NCI-H2107 treated with DMSO at 0.1 percent for 48 hours (cell line): ENCODE results near the gene SUGCT.

Experiments
- DNase-seq: peaks from one replicate; lab custom pipeline; 2025; ENCODE audit not compliant: unreplicated experiment; lab: John Stamatoyannopoulos, UW

Gene SUGCT

GRCh38 chr7:40316176-40316575 lies 181.4 kb downstream of the SUGCT start:
- DNase-seq, result no peak

DNA sequence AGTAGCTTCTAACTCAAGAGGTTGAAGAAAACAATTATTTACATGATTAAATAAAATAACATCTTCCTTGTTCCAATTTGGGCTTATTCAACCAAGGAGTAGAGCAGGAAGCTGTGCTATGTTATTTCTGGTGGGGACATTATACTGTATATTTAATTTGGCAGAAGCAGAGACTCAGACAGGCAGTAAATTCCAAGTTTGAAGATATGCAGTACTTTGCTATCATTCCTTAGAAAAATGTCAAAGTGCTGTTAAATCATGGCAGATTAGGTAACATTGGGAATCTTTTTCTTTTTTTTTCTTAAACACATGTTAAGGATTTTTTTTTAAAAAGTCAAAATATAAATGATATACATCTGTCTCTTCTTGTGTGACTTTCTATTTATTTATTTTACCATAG lies 190.1 kb downstream of the SUGCT start:
- no peak for DNase-seq

GRCh38 chr7:40327113-40327512 lies 192.3 kb downstream of the SUGCT start:
- no peak for DNase-seq

DNA sequence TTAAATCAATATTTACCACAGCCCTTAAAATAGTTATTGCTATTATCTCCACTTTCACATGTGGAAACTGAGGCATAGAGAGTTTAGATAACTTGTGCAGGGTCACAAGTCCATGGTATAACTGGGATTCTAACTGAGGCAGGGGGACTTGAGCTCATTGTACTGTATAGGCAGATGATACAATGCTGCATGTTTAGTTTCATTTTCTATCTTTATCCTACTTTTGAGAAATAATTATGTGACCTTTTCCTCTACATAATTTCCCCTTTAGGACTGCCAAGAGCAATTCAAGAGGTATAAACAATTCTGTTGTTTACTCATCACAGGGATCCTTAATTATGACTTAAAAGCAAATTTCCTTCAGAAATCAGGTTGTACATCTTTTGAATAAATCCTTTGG lies 193.1 kb downstream of the SUGCT start:
- DNase-seq, result no peak

- DNase-seq, result peak; percentile 36
Observed at GRCh38 chr7:40329601-40330153, 194.9 kb downstream of the SUGCT start.

GRCh38 chr7:40330408-40330807 lies 195.6 kb downstream of the SUGCT start:
- DNase-seq, result no peak

GRCh38 chr7:40331915-40332314 lies 197.1 kb downstream of the SUGCT start:
- DNase-seq, result no peak

DNA sequence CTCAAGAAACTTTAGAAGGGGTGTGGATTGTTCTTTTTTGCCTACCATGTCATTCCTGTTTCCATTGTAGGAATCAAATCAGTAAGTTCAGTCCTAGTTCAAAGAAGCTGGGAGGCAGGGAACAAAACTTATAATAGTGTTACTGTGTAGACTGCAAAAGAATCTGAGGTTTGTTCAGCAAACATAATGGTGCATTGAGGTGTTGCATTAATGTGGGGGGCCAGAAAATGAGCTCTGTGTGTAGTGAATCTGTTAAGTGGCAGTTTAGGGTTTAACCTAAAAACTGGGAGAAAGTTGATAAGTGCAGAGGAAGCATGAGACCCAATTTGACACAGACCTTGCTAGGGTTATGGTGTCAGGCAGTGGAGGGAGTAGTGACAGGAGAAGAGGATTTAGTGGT lies 197.7 kb downstream of the SUGCT start:
- DNase-seq, result no peak

- DNase-seq, result no peak
Observed at GRCh38 chr7:40341836-40342235, 207.0 kb downstream of the SUGCT start.

DNA sequence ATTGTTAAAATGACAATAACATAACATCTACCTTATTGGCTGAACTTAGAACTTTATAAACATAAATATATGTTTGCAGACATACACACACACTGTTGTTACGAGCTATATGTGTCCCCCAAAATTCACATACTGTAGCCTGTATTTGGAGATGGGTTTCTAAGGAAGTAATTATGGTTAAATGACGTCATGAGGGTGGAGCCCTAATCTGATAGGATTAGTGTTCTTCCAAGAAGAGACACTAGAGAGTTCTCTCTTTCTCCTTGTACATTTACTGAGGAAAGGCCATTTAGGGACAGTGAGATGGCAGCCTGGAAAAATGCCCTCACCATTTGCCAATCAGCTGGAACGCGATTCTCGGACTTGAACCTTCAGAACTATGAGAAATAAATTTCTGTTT lies 211.7 kb downstream of the SUGCT start:
- no peak for DNase-seq

DNA sequence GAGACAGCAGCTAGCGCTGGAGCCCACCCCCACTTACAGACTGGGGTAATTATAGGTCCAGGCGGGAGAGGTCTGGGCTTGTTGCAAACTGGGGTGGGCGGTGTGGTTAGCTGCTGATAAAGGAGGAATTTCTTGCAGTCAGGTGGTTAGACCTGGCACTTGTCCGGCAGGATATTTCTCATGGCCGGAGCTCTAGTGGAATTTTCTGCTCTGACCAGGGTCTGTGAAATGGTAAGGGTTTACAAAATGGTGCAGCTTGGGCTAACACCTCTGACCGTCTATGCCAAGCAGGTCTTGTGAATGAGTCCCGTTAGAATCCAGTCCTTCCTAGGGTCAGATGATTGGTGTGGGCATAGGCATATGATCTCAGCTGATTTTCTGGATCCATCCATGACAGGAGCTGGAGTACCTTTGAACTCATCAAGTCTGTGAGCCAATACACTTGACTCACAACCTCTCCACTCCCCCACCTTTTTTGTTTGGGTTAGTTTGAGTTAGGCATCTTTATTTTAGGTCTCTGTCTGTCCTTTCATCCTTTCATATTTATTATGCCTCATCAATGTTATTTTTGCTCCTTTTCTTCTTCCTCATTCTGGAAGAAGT lies 213.4 kb downstream of the SUGCT start:
- no peak for DNase-seq

DNA sequence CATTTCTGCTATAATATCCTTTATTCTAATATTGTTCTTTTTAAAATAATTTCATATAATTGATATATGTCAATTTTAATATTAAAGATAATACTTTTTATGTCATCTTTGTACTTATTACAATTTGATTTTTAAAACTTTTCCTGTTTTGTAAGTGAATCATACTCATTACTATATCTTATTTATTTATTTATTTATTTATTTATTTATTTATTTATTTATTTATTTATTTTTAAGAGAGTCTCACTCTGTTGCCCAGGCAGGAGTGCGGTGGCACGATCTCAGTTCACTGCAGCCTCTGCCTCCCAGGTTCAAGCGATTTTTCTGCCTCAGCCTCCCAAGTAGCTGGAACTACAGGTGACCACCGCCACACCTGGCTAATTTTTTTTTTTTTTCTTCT lies 215.3 kb downstream of the SUGCT start:
- no peak for DNase-seq

DNA sequence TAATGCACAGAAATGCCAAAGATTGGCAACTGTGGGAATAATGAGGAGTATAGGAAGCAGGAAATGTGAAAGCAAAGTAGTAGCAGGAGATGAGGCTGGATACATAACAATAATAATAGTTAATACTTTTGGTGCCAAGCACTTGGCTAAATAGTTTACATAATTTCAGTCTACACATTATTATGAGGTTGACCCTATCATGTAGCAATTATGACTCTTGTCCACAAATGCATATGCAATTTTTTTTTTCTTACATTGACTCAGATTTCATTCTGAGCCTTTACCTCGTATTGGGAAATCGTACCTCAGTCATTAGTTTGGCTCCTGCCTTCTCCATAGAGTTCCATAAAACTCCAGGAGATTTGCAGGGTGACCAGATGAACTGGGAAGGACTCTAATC lies 219.9 kb downstream of the SUGCT start:
- no peak for DNase-seq

DNA sequence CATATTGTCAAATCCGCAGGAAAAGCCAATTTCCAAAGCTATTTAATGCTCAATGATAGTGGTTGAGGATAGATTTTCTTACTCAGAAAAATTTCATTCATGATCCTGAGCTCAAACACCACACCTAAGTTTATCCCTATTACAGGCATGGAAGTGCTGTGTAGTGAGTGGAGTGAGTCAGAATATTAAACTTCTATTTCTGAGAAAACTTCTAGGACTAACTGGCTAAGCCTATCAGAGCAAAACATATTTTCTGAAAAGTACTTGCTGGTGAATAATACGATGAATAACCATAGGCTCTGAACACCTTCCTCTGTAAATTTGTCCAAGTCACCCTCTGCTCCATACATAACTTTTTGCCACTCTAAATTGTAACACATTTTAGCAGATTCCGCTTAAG lies 221.5 kb downstream of the SUGCT start:
- DNase-seq, result no peak

DNA sequence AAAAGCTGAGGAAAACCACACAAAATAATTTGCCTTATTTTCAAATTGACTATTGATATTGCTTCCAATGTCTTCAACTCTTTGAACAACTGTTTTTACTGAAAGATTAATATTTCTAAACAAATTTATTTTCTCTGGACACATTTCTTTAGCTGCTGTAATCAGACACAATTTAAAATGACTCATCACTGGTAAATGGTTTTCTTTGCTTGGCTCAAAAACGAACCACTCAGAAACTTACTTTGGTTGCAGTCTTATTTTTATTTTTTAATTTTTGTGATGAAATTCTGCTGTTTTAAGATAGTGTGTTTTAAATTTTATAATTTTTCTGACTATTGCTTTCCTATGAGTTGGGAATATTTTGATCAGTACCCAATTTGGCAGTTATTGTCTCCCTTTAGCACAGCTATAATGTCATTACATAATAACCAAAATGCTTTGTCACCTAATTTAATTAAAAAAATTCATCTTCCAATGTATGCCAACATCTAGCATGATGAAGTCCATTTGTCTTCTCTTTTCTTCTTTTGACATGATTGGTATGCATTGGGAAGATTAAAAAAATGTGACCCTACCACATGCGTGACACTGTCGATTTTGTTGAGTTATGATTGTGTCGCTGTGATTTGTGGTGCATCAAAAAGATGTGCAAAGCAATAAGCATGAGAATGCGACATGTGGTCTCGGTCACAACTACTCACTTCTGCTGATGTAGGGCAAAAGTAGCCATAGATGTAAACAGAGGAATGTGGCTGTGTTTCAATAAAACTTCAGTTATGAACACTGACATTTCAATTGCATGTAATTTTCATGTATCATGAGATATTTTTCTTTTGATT lies 222.3 kb downstream of the SUGCT start:
- no peak for DNase-seq

- DNase-seq, result no peak
Observed at GRCh38 chr7:40369641-40370277, 235.0 kb downstream of the SUGCT start.

DNA sequence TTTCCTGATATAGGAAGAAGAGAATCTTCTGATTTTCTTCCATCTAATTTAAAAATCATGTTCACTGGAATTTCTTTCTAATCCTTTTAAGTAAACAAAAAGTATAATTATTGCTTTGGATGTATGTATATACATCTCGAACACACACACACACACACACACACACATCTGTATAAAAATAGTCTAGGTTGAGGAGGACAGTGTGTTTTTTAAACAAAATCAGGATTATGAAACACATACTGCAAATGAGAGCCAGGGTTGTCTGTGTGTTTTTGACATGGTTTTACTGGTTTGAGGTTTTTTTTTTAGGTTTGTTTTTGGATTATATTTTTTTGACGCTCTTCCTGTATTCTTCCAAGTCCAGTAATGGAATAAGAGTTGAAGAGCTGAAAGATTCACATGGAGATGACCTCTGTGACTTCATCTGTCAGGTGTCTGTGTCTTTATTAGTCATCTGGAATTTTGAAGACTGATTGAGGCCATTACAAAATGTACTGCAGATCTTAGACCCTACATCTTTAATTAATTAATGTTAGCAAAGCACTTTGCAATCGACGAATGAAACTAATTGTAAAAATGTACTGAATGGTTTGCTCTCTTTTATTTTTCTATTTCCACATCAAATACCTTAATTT lies 237.1 kb downstream of the SUGCT start:
- no peak for DNase-seq

DNA sequence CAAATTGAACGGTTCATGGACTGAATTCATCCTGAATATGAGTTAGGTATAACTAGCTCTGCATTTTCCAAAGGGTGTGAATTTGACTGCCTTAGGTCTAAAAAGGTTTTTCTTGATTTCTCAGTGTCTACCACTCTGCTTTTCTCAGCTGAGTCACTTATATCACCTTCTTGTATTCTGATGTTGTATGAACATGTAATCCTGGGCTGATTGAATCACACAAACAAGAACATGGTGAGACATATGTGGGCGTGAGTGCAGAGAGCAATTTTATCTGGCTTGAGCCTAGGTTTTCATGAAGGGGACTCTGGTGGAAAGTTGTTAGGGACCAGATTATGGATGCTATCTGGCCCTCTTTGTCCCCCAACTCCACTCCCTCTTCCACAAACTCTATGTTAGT lies 239.8 kb downstream of the SUGCT start:
- DNase-seq, result no peak

DNA sequence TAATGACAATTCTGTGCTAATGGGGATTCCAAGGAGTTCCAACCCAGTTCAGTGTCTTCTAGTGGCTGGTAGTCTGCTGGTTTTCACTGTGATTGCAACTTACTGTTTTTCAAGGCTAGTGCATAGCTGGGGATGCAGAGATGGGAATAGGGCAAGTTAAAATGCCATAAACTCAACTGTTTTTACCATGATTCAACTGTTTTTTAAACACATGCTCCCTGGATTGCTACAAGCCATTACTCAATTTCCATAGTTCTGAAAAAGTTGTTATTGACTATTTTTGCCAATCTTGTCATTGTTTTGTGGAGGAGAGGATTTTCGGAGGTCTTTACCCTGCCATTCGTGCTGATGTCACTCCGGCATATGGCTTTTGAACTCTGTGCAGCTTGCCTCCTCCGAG lies 245.3 kb downstream of the SUGCT start:
- DNase-seq, result no peak

- no peak for DNase-seq
Observed at GRCh38 chr7:40382145-40382544, 247.3 kb downstream of the SUGCT start.

- no peak for DNase-seq
Observed at GRCh38 chr7:40393660-40394059, 258.9 kb downstream of the SUGCT start.

- DNase-seq, result no peak
Observed at GRCh38 chr7:40394400-40394799, 259.6 kb downstream of the SUGCT start.
